GM12865 (cell line): ENCODE data around the gene HIC1.

Experiments used
- DNase-seq: peaks from one replicate; pipeline ENCODE4 v3.0.0; 2010; ENCODE audit warnings: low read depth
- H3K4me3 ChIP-seq: 2 replicates; pipeline ENCODE4 v1.5.1; 2011; ENCODE audit warnings: mild to moderate bottlenecking, low read depth, low read length, control low read depth
- TF ChIP-seq, protein P1 (sequence below): IDR thresholded peaks from 2 replicates; pipeline ENCODE4 v1.5.1; 2011; ENCODE audit warnings: low read length, control low read depth, low read depth, inconsistent platforms; ENCODE audit not compliant: insufficient read depth; ENCODE audit errors: missing control alignments

Gene HIC1

DNA sequence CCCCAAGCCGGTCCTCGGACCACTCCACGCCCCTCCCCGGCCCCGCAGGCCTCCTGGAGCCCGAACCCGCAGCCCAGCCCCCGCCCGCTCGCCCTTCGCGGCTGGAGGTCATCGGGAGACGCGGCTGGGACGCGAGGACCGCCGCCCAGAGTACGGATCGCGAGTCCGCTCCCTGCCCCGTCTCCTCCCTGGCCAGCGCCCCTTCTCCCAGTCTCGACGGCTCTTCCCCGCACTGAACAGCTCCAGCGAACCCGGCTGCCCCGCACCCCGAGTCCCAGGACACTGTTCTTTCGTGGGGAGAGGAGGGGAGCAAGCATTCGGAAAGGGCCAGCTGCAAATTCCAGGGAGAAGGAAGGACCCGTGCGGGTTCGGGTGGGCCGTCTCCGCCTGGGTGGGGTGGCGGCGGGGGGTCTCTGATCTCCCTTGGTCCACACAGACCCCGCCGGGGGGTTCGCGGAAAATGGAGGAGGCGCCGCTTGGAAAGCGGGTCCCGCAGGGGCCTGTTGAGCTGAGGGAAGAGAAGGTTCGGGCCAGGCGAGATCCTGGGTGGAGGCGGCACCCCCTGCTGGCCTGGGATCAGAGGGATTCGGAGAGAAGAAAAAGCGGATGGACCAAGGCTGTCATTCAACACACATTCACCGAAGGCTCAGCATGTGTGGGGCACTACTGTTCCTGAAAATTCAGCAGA, 29.1 kb upstream of the HIC1 start:
- DNase-seq: no peak
- H3K4me3 ChIP-seq: no peak overlapping the region
- TF ChIP-seq, protein P1, sequence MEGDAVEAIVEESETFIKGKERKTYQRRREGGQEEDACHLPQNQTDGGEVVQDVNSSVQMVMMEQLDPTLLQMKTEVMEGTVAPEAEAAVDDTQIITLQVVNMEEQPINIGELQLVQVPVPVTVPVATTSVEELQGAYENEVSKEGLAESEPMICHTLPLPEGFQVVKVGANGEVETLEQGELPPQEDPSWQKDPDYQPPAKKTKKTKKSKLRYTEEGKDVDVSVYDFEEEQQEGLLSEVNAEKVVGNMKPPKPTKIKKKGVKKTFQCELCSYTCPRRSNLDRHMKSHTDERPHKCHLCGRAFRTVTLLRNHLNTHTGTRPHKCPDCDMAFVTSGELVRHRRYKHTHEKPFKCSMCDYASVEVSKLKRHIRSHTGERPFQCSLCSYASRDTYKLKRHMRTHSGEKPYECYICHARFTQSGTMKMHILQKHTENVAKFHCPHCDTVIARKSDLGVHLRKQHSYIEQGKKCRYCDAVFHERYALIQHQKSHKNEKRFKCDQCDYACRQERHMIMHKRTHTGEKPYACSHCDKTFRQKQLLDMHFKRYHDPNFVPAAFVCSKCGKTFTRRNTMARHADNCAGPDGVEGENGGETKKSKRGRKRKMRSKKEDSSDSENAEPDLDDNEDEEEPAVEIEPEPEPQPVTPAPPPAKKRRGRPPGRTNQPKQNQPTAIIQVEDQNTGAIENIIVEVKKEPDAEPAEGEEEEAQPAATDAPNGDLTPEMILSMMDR: peak; percentile 7

DNA sequence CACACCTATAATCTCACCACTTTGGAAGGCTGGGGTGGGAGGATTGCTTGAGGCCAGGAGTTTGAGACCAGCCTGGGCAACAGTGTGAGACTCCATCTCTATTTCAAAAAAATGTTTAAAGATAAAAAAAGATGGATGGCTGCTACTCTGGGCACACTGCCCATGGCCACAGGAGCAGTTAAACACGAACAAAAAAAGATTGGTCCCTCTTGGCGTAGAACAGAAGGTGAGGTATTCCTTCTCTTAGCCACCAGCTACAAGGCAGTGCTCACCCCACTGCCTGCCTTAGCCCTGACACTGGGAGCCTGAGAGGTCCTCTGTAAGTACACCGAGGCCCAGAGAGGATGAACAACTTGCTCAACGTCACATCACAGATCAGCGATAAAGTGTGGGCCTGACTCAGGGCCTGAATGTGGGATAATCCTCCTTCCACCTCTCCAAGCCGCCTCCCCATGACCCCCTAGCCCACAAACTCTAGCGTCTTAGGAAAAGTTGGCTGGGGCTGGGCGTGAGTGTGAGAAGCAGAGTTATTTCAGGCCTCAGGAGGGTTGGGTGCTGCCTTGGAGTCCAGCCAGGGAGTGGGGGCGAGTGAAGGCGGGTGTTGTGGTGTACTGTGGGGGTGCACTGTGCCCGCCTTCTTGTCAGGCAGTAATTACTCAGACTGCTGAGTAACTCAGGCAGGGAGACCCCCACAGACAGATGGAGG, 27.2 kb upstream of the HIC1 start:
- H3K4me3 ChIP-seq: no peak overlapping the region
- TF ChIP-seq, protein P1: no peak
- no peak for DNase-seq

DNA sequence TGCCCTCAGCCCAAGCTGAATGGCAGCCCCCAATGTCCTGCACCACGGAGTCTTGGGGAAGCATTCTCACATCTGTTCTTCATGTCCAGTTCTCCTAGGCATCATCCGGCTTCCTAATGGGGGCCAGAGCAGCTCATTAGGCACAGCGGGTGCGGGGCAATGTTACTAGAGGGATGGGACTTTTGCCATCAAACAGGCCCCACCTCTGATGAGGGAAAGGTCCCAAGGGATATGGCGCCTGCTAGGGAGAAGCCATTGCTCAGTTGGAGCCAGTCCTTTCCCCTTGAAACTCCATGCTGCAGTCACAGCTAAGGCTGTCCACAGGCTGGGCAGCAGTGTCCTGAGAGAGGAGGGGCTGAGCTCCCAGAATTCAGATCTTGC, 26.7 kb upstream of the HIC1 start:
- TF ChIP-seq, protein P1: no peak
- no peak overlapping the region for H3K4me3 ChIP-seq
- DNase-seq: no peak

DNA sequence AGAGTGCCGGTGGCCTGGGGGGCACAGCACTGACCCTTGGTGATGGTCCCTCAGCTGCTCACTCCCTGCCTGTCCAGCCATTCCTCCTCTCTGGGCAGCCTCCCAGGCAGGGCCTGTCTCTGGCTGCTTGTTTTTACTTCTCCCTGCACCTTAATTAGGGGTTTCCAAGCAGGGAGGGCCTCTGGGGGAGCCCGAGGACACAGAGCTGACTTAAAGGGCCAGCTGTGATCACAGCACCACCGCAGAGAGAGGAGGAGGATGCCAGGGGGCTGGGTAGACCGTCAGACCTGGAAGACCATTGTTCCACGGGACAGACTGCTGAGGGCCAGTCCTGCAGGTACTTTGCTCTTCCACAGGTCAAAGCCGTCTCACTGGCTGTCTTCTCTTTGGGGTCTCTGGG, 26.2 kb upstream of the HIC1 start:
- DNase-seq: no peak
- H3K4me3 ChIP-seq: no peak overlapping the region
- TF ChIP-seq, protein P1: no peak

DNA sequence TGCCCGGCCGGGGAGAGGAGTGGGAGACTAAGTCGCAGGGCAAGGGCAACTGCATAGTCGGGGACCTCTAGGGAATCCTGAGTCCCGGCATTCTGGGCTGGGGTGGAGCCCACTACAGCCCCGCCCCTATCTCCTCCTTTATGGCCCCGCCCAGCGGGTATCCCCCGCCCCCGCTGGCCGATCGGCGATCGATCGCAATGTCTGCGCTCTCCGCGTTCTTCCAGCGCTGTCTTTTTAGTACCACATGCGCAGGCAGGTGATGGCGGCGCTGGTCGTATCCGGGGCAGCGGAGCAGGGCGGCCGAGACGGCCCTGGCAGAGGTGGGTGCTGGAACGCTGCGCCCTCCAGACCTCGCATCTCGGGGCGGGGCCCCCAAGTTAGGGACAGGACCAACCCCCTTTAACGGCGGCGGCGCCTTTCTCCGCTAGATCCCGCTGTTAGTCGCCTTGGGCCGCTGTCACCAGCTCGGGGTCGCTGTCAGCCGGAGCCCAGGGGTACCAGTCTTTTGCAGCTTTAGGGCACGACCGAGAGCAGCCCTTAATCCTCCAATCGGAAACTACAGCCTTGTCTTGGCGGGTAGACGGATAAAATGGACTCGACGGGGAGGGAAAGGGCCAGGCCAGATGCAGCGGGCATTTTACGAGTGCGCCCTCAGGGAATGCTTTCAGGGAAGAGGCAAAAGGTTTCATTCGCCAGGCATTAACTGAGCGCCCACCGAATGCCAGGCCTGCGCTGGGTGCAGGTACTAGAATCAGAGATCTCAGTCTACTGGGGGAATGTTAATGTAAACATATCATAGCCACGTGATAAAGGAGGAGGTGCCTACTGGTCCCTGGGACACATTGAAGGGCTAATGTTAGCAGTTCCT, 24.8 kb upstream of the HIC1 start, which contains the start of gene DPH1:
Gene DPH1, plus strand, starts transcription at position 243 of the 868 bp plus-strand sequence. Its CDS starts 17 bp downstream, at position 260.
- TF ChIP-seq, protein P1: no peak
- DNase-seq: peak; percentile 91
- H3K4me3 ChIP-seq: peak within 1 kb of the TSS; percentile 98

DNA sequence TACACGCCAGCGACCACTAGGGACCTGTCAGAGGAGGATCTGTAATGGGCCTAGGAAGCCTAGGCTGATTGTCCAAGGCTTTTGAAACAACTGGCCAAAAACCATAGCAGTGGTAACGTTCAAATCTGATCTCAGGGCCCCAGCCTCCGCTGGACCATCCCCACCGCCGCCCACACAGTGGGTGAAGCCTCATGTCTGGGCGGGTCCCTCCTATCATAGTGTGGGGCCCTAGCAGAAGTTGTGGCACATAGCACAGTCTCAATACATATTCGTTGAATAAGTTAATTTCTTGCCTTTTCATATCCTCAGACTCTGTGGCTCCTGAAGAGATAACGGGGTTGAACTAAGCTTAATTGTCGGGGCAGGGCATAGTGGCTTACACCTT, 24.1 kb upstream of the HIC1 start:
- H3K4me3 ChIP-seq: peak overlapping the region; percentile 98
- TF ChIP-seq, protein P1: peak; percentile 70
- peak; percentile 91 for DNase-seq
